ENCODE measurements around the gene SCARB1. TPM values are rescaled to one million over a fixed set of nuclear protein-coding genes. Genes with fewer than 3 reads are reported as not detected.

SCARB1 gene
- total and polyA plus RNA-seq, 9 of the 15 experiments (the other 6 are each of a cell fraction or from before 2014, with no cell fraction given): 0.56 to 157 (median 52.8) TPM

- TF ChIP-seq ILF3 (IDR thresholded peaks at IDR 0.05; ENCODE audit: borderline replicate concordance): peak; percentile 98
- TF ChIP-seq CCNT2 (IDR thresholded peaks at IDR 0.05; ENCODE audit: borderline replicate concordance, extremely low read depth, insufficient read length, low read depth, low read length): peak; percentile 46
- peak; percentile 95 for TF ChIP-seq SUPT5H (IDR thresholded peaks at IDR 0.05)
- peak; percentile 89 for TF ChIP-seq EWSR1 (IDR thresholded peaks at IDR 0.05; ENCODE audit: borderline replicate concordance, low read depth, partially characterized antibody)
- TF ChIP-seq ELF2 (CRISPR knock-in tag; IDR thresholded peaks at IDR 0.05): peak; percentile 78
- peak; percentile 69; the same call in 1 of the 2 replicates for TF ChIP-seq HMG20B (CRISPR knock-in tag; IDR thresholded peaks at IDR 0.05)
- TF ChIP-seq ARHGAP35 (IDR thresholded peaks at IDR 0.05; ENCODE audit: partially characterized antibody): peak; percentile 10
- TF ChIP-seq CBX1 (IDR thresholded peaks at IDR 0.05; ENCODE audit: low read depth): no peak
- TF ChIP-seq MEF2A (IDR thresholded peaks at IDR 0.05; ENCODE audit: control insufficient read depth, low read depth, low read length): 0 out of 2 replicates have a peak, but pooled peaks have one; percentile 2
- TF ChIP-seq ARID1B (IDR thresholded peaks at IDR 0.05): no peak
- no peak for TF ChIP-seq KAT8 (IDR thresholded peaks at IDR 0.05; ENCODE audit: low read depth)
- TF ChIP-seq PHTF2 (CRISPR knock-in tag; IDR thresholded peaks at IDR 0.05): peak; percentile 56
- 0 out of 2 replicates have a peak, but pooled peaks have one; percentile 49 for TF ChIP-seq ZC3H4 (CRISPR knock-in tag; IDR thresholded peaks at IDR 0.05; ENCODE audit: borderline replicate concordance)
- TF ChIP-seq THRB (CRISPR knock-in tag; conservative IDR thresholded peaks at IDR 0.05): peak; percentile 98
- TF ChIP-seq ZNF444 (CRISPR knock-in tag; IDR thresholded peaks at IDR 0.05): peak; percentile 64
- peak; percentile 36; the same call in 1 of the 2 replicates for TF ChIP-seq NCOR1 (IDR thresholded peaks at IDR 0.05)
- TF ChIP-seq NFIC (IDR thresholded peaks at IDR 0.05): peak; percentile 47; the same call in 1 of the 2 replicates
- TF ChIP-seq JUNB (CRISPR knock-in tag; conservative IDR thresholded peaks at IDR 0.05): 0 out of 2 replicates have a peak, but pooled peaks have one; percentile 12
- peak; percentile 85 for TF ChIP-seq ZNF445 (CRISPR knock-in tag; IDR thresholded peaks at IDR 0.05; ENCODE audit: low read depth)
- TF ChIP-seq E2F1 (CRISPR knock-in tag; IDR thresholded peaks at IDR 0.05): no peak
- no peak for TF ChIP-seq ZNF449 (CRISPR knock-in tag; IDR thresholded peaks at IDR 0.05)
- 0 out of 2 replicates have a peak, but pooled peaks have one; percentile 12 for TF ChIP-seq ZKSCAN1 (IDR thresholded peaks at IDR 0.05; ENCODE audit: low read depth, low read length)
- peak; percentile 6 for TF ChIP-seq ASH1L (IDR thresholded peaks at IDR 0.05; ENCODE audit: borderline replicate concordance, low read depth, partially characterized antibody)
- TF ChIP-seq NFXL1 (CRISPR knock-in tag; IDR thresholded peaks at IDR 0.05): peak; percentile 96
Measured at GRCh38 chr12:124910561-124911478, 47.2 kb upstream of the SCARB1 start (continued).
